PC-9 (cell line): ENCODE results near the gene PRKCB. TPM values are rescaled to one million over a fixed set of nuclear protein-coding genes. Genes with fewer than 3 reads are reported as not detected.

Experiments
- BruUV-seq: library from RNA; stranded (reverse); fragments of 400-500 nt; replicated peaks from 2 replicates; lab custom pipeline; 2021; lab: Mats Ljungman, UMichigan
- CTCF ChIA-PET: fragments of 300-600 bp; sonication (Branson Sonifier 250); formaldehyde crosslinking; loops from one replicate; lab custom pipeline; 2022; ENCODE audit warnings: antibody characterized with exemption; lab: Charles Lee
- POLR2A ChIA-PET: fragments of 300-600 bp; sonication (Branson Sonifier 250); formaldehyde crosslinking; loops from one replicate; lab custom pipeline; 2022; ENCODE audit warnings: antibody characterized with exemption; ENCODE audit not compliant: unreplicated experiment; lab: Charles Lee
- DNase-seq, 2 experiments: peaks; one replicate each; pipeline versions ENCODE4 v3.0.0 to v3.0.0-alpha.2; 2015 to 2022; ENCODE audit warnings: mixed read lengths in 1 of 2
- H2AFZ ChIP-seq: fragments of 200-600 bp; sonication (generic); 2 replicates; pipeline ENCODE4 v1.8.1; 2017; ENCODE audit warnings: antibody characterized with exemption
- H3F3A ChIP-seq: fragments of 200-600 bp; sonication (generic); 2 replicates; pipeline ENCODE4 v1.8.1; 2017; ENCODE audit warnings: antibody characterized with exemption, mild to moderate bottlenecking, low read depth; ENCODE audit not compliant: insufficient read depth
- H3K27ac ChIP-seq: fragments of 200-600 bp; sonication (generic); 2 replicates; pipeline ENCODE4 v1.6.1; 2016; ENCODE audit warnings: mixed run types
- H3K27me3 ChIP-seq: fragments of 200-600 bp; sonication (generic); 2 replicates; pipeline ENCODE4 v1.6.1; 2016; ENCODE audit warnings: low read depth, mixed run types; ENCODE audit not compliant: insufficient read depth
- H3K36me3 ChIP-seq: fragments of 200-600 bp; sonication (generic); 2 replicates; pipeline ENCODE4 v1.6.1; 2016; ENCODE audit warnings: low read depth, mixed run types
- H3K4me1 ChIP-seq: fragments of 200-600 bp; sonication (generic); replicated peaks from 2 replicates; pipeline ENCODE4 v1.6.1; 2016; ENCODE audit warnings: mixed run types; ENCODE audit not compliant: insufficient read depth
- H3K4me2 ChIP-seq: fragments of 200-600 bp; sonication (generic); 2 replicates; pipeline ENCODE4 v1.6.1; 2017; ENCODE audit warnings: mixed run types
- H3K4me3 ChIP-seq: fragments of 200-600 bp; sonication (generic); 2 replicates; pipeline ENCODE4 v1.6.1; 2016; ENCODE audit warnings: mixed run types
- H3K79me2 ChIP-seq: fragments of 200-600 bp; sonication (generic); 2 replicates; pipeline ENCODE4 v1.6.1; 2017; ENCODE audit warnings: low read depth, mixed run types
- H3K9me2 ChIP-seq: fragments of 200-600 bp; sonication (generic); 2 replicates; pipeline ENCODE4 v1.8.1; 2017; ENCODE audit warnings: mild to moderate bottlenecking; ENCODE audit not compliant: insufficient read depth
- H3K9me3 ChIP-seq: fragments of 200-600 bp; sonication (generic); 2 replicates; pipeline ENCODE4 v1.8.1; 2016; ENCODE audit warnings: low read depth; ENCODE audit not compliant: insufficient read depth
- H4K20me1 ChIP-seq: fragments of 200-600 bp; sonication (generic); 2 replicates; pipeline ENCODE4 v1.8.1; 2017; ENCODE audit not compliant: insufficient read depth
- CTCF ChIP-seq: fragments of 200-600 bp; sonication (generic); conservative IDR thresholded peaks from 2 replicates; pipeline ENCODE4 v1.6.1; 2017; ENCODE audit warnings: mixed run types, antibody characterized with exemption, mild to moderate bottlenecking, moderate library complexity
- EZH2 ChIP-seq: fragments of 200-600 bp; sonication (generic); IDR thresholded peaks from 2 replicates; pipeline ENCODE4 v1.8.0; 2017; ENCODE audit warnings: antibody characterized with exemption, low read depth
- intact Hi-C: fragments of 100-400 bp; cut with micrococcal nuclease; formaldehyde crosslinking; loops from one replicate; pipeline ENCODE4 v1.10.0; 2022; ENCODE audit not compliant: unreplicated experiment
- total RNA-seq: library from RNA; stranded (reverse); gene quantifications from 2 replicates; pipeline ENCODE4 v1.2.3, GENCODE V29; 2021

The PRKCB gene
- total RNA-seq, 1 experiment from 2014 or later, result not detected

- H3K9me2 ChIP-seq, result no peaks in the 10 kb centered on the region
- BruUV-seq, result no TSS peak
- DNase-seq, result no peak
- H4K20me1 ChIP-seq, result no peaks in the 10 kb centered on the region
- H3K4me3 ChIP-seq, result no peak overlapping the region
- POLR2A ChIA-PET, result no interaction called here
- CTCF ChIA-PET, result no interaction called here
- TF ChIP-seq EZH2 (no peak), CTCF (no peak)
- H3F3A ChIP-seq, result no peaks in the 10 kb centered on the region
- H3K9me3 ChIP-seq, result no peaks in the 10 kb centered on the region
- no peaks in the 10 kb centered on the region for H3K36me3 ChIP-seq
- no peak overlapping the region for H2AFZ ChIP-seq
- H3K4me2 ChIP-seq, result no peak overlapping the region
- peaks cover 55% of the 10 kb centered on the region for H3K27me3 ChIP-seq
- no peaks in the 10 kb centered on the region for H3K79me2 ChIP-seq
- no peak overlapping the region for H3K27ac ChIP-seq
- H3K4me1 ChIP-seq, result no peaks in the 10 kb centered on the region
- intact Hi-C loops, result no loop called here
Measured at GRCh38 chr16:24191876-24192402, 356.2 kb downstream of the PRKCB start.

- Histone ChIP-seq H3K79me2 (no peaks in the 10 kb centered on the region), H2AFZ (no peak overlapping the region), H3K4me1 (no peaks in the 10 kb centered on the region), H3K36me3 (no peaks in the 10 kb centered on the region), H3F3A (no peaks in the 10 kb centered on the region), H3K4me2 (no peak overlapping the region), H4K20me1 (no peaks in the 10 kb centered on the region), H3K4me3 (no peak overlapping the region), H3K9me3 (no peaks in the 10 kb centered on the region), H3K9me2 (no peaks in the 10 kb centered on the region), H3K27me3 (peaks cover 24% of the 10 kb centered on the region), H3K27ac (no peak overlapping the region)
- intact Hi-C loops, result no loop called here
- POLR2A ChIA-PET, result no interaction called here
- no peak for DNase-seq
- TF ChIP-seq EZH2, result no peak
- TF ChIP-seq CTCF, result no peak
- no TSS peak for BruUV-seq
- CTCF ChIA-PET, result no interaction called here
Measured at GRCh38 chr16:24195221-24195620, 359.4 kb downstream of the PRKCB start.

- no peaks in the 10 kb centered on the region for H3K9me3 ChIP-seq
- H3K4me1 ChIP-seq, result no peaks in the 10 kb centered on the region
- BruUV-seq, result no TSS peak
- H3K27ac ChIP-seq, result no peak overlapping the region
- no peaks in the 10 kb centered on the region for H3K9me2 ChIP-seq
- no peak overlapping the region for H3K4me3 ChIP-seq
- no peaks in the 10 kb centered on the region for H3K79me2 ChIP-seq
- no peaks in the 10 kb centered on the region for H3K27me3 ChIP-seq
- POLR2A ChIA-PET, result no interaction called here
- no peak overlapping the region for H2AFZ ChIP-seq
- H3K4me2 ChIP-seq, result no peak overlapping the region
- CTCF ChIA-PET, result no interaction called here
- H4K20me1 ChIP-seq, result no peaks in the 10 kb centered on the region
- TF ChIP-seq CTCF, result no peak
- TF ChIP-seq EZH2, result no peak
- no peaks in the 10 kb centered on the region for H3F3A ChIP-seq
- intact Hi-C loops, result no loop called here
- no peaks in the 10 kb centered on the region for H3K36me3 ChIP-seq
- DNase-seq, result no peak
Measured at GRCh38 chr16:24198807-24199533, 363.2 kb downstream of the PRKCB start.
